Stimulated activated CD4-positive, alpha-beta T cell treated with anti-CD3 and anti-CD28 coated beads, Interleukin-12 subunit alpha, Interleukin-12 subunit beta, amount 100 ng/mL, for 24 hours (primary cell): Measurements from ENCODE around the gene DOCK9.

Source experiments
- DNase-seq, 2 experiments: peaks; one replicate each; pipeline ENCODE4 v3.0.0-alpha.2; 2020; ENCODE audit warnings: low read depth in 2 of 2

Gene DOCK9

GRCh38 chr13:98976941-98977340 lies 923 bp downstream of the DOCK9 start:
- no peak for DNase-seq

GRCh38 chr13:98976338-98976737 lies 1.5 kb downstream of the DOCK9 start:
- DNase-seq, result no peak

- no peak for DNase-seq
Measured at GRCh38 chr13:98975822-98976261, 2.0 kb downstream of the DOCK9 start.

GRCh38 chr13:98974053-98974452 lies 3.8 kb downstream of the DOCK9 start:
- DNase-seq, result no peak

GRCh38 chr13:98972627-98973026 lies 5.2 kb downstream of the DOCK9 start:
- no peak for DNase-seq

DNA sequence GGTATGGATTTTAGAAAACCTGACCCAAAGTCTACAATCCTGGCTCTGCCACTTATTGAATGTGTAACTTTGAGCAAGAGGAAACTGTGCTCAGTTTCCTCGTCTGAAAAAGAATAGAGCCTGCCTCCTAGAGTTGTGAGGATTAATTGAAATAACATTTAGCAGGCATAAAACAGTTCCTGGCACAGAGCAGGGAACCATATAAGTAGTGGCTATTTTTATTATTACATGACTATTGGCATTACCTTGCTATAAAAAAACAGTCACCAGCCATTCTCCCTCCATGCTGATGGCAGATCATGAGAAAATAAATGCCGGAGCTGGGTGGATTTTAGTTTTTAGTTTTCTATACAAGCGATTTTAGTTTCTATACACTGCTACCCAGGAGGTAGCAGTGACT lies 5.8 kb downstream of the DOCK9 start:
- DNase-seq, result no peak

GRCh38 chr13:98970330-98970729 lies 7.5 kb downstream of the DOCK9 start:
- no peak for DNase-seq

DNA sequence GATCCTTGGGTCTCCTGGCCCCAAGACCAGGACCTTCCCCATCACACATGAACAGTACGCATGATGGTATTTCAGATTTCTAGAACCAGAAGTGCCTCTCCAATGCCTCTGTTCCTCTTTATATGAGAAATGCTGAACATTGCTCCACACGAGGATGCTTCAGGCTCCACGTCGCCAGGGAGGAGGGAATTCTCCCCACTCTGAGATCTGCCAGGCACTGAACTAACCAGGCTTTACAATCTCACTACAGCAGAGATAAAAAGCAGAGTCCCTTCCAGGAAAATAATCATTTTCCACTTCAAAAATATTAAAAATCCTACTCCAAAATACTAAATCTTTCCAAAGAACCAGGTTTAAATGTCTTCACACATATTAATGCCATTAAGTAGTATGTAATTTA lies 10.4 kb downstream of the DOCK9 start:
- DNase-seq, result no peak

- DNase-seq, result no peak
Measured at GRCh38 chr13:98966019-98966418, 11.8 kb downstream of the DOCK9 start.

GRCh38 chr13:98965325-98965724 lies 12.5 kb downstream of the DOCK9 start:
- no peak for DNase-seq

DNA sequence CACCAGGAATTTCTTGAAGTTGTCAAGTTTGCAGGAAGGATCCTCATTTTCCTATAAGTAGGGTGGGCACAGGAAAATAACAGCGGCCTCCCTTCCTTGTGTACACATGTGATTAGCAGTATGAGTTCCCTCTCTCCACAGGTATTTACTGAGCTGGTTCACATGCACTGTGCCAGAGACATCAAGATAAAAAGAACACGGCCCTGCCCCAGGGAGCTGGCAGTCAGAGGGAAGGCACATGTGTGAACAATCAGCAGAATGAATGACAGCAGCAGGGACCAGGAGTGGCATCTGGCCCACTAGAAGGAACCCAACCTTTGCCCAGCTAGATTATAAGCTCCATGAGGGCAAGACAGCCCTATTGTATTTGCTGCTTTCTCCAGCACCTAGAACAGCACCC lies 13.9 kb downstream of the DOCK9 start:
- no peak for DNase-seq

GRCh38 chr13:98962901-98963590 lies 14.8 kb downstream of the DOCK9 start:
- DNase-seq, result no peak

DNA sequence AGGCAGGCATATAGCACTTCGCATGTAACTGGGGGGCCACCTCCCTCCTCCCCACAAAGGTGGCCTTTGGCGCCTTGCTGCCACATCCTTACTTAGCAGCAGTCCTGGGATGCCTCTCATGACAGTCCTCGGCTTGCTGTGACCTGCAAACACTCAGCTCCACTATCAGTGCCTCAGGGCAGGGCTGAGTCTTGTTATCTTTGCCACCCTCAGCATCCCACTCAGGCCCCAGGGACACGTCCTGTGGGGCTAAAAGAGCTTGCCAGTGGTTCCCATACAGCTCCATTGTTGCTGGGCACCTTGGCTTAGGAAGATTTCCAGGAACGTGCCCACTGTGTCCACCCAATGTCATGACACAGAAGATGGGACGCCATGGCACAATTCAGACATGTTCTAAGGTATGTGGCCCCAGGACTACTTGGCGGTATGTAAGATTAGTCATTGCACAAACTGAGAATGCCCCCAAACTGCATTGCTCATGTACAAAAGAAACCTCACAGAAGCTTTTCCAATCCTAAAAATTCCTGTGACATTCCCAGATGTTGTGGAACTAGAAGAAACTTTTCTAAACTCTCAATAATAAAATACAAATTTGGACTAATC lies 16.3 kb downstream of the DOCK9 start:
- DNase-seq, result no peak

GRCh38 chr13:98960606-98961502 lies 17.0 kb downstream of the DOCK9 start:
- no peak for DNase-seq

DNA sequence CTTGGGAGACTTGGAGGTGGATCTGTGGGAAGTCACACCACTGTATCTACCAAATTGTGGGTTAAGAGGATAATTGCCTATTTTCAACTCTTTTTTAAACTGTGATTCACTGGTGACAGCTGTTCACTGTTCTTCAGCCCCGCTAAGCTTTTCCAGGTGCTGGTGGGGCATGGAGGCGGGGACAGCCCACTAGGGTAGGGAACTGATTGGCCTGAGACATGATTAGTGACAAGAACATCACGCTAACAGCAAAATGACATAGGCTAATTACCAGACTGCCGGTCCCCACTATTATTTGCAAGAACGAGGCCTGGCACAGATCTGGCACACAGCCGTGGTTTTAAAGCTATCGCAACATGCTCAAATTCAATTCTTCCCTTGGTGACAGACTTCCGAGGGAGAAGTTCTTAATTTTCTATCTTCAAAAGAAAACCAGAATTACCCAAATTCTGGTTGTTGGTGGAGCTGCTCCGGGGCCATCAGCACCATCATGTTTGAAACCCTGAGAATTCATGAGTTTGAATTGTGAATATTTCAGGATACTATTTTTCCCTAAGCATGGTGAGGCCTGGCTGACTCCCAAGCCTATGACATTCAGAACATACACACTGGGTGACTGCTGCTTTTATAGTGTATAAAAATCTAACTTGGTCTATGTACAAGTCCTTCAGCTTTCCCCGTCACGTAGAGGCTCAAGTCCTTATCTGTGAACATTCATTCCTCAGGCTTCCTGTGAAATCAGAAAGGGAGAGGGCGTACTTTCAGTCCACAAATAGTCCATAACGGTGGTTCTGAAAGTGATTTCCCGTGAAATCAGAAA lies 17.9 kb downstream of the DOCK9 start:
- no peak for DNase-seq

DNA sequence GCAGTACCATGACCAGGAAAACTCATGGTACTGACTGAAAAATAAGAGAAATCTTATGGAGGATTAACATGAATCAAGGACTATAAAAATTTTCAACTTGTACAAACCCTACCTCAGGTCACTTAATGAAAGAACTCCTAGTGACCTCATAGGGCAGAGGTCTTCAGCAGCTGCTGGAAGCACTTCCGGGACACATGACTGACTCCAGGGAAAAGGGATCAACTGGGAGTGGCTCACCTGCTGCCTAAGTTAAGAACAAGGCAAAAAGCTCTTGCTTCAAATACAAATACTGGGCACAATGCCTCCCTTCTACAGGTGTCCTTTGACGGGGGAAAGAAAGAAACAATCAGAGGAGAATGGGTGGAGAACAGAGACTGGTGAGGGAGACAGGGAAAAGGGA lies 18.6 kb downstream of the DOCK9 start:
- DNase-seq, result no peak

DNA sequence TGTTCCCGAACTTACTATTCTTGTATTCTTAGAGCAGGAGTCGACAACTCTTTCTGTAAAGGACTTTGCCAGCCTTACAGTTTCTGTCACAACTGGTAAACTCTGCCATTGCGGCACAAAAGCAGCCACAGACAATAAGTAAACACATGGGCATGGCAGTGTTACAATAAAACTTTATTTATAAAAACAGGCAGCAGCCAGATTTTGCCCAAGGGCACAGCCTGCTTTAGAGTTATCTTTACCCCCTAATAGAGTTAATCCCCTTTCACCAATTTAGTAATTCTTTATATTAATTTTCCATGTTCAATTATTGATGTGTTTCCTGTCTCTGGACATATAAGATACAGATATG lies 19.4 kb downstream of the DOCK9 start:
- DNase-seq, result no peak

DNA sequence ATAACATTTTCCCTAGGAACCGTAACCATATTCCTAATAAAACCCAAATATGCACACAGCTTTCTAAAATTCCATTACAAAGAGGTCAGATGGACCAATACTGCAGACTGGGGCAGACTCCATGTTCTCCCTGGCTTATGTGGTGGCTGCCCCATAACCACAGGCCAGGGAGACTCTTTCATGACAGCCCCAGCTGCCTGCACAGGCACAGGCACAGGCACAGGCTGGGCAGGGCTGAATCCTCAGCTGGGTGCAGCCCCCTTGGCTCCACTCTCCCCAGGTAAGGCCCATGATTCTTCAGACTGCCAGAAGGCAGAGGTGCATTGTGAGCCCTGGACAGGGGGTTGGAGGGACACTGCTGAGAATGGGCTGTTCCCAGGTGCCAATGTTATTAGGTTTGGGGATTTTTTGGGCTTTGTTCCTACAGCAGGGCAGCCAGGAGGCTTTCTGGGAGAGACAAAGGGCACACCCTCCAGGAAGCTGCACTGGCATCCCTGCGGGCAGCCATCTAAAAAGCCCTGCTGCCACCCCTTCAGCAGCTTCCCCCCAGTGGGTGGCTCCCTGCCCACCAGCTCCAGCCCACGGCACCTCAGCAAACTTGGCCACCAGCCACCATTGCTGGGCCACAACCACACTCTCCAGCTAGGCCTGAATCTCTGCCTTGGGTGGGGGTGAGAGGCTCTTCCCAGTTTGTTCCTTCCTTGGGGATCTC lies 20.0 kb downstream of the DOCK9 start:
- no peak for DNase-seq

DNA sequence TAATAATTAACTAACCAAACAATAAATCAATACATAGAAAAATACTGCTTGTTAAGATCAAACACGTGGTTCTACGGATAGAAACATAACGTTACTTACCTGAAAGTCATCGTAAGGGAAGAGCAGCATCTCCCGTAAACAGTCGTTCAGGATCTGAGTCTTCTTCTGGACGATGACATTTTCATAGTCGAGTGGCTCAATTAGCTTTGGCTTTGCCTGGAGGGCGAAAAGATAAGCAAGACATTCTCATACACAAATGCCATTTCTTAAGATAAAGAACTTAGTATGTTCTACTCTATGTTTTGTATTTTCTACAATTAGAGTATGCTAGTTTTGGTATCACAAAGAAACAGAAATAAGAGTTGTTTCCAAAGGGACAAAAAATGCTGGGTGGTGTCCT lies 22.5 kb downstream of the DOCK9 start:
- no peak for DNase-seq

- no peak for DNase-seq
Measured at GRCh38 chr13:98954313-98954712, 23.6 kb downstream of the DOCK9 start.

GRCh38 chr13:98951266-98951665 lies 26.6 kb downstream of the DOCK9 start:
- DNase-seq, result no peak
